ENCODE results near the gene SFTPA2.
"Not testable (repeated sequence)": the region's sequence is repeated elsewhere in the genome, so short reads cannot be mapped to it uniquely, and the experiment has no call there.

Gene SFTPA2

GRCh38 chr10:79560160-79560709 is at the start of gene SFTPA2:
Gene SFTPA2 (minus strand): TSS chr10:79560407. CDS start chr10:79559483, 924 bp downstream.
- DNase-seq: no peak
- intact Hi-C loops (cut with DNase I): loop anchor here (10.0 kb wide), 1 partner anchor 365 kb away; no protein-coding TSS in a partner anchor

GRCh38 chr10:79608505-79609375 is 48.5 kb upstream of the SFTPA2 start:
- intact Hi-C loops (cut with DNase I): no loop called here
- DNase-seq: peak in 1 of 10 donors; percentile 84

- intact Hi-C loops (cut with DNase I): no loop called here
- no peak for DNase-seq
These were observed 45.1 kb upstream of the SFTPA2 start for GRCh38 chr10:79605308-79605707.

GRCh38 chr10:79604294-79604693 is 44.1 kb upstream of the SFTPA2 start:
- no peak for DNase-seq
- intact Hi-C loops (cut with DNase I): no loop called here

- intact Hi-C loops (cut with DNase I): no loop called here
- DNase-seq: no peak
These were observed 42.7 kb upstream of the SFTPA2 start for GRCh38 chr10:79602953-79603352.

- intact Hi-C loops (cut with DNase I): no loop called here
- DNase-seq: no peak
These were observed 41.7 kb upstream of the SFTPA2 start for GRCh38 chr10:79601939-79602338.

- intact Hi-C loops (cut with DNase I); DNase-seq: not testable (repeated sequence)
These were observed 39.4 kb upstream of the SFTPA2 start for GRCh38 chr10:79599644-79600043.

GRCh38 chr10:79595510-79595909 is 35.3 kb upstream of the SFTPA2 start:
- intact Hi-C loops (cut with DNase I): no loop called here
- no peak for DNase-seq

- intact Hi-C loops (cut with DNase I); DNase-seq: not testable (repeated sequence)
These were observed 34.4 kb upstream of the SFTPA2 start for GRCh38 chr10:79594565-79594964.

GRCh38 chr10:79593377-79593776 is 33.2 kb upstream of the SFTPA2 start:
- no peak for DNase-seq
- intact Hi-C loops (cut with DNase I): no loop called here

- intact Hi-C loops (cut with DNase I): no loop called here
- DNase-seq: no peak
These were observed 28.6 kb upstream of the SFTPA2 start for GRCh38 chr10:79588800-79589199.

GRCh38 chr10:79586933-79587332 is 26.7 kb upstream of the SFTPA2 start:
- no peak for DNase-seq
- intact Hi-C loops (cut with DNase I): no loop called here

GRCh38 chr10:79585870-79586527 is 25.8 kb upstream of the SFTPA2 start:
- intact Hi-C loops (cut with DNase I): no loop called here
- no peak for DNase-seq

- intact Hi-C loops (cut with DNase I): no loop called here
These were observed 23.3 kb upstream of the SFTPA2 start for GRCh38 chr10:79583488-79584024.

GRCh38 chr10:79582954-79583353 is 22.7 kb upstream of the SFTPA2 start:
- peak in 1 of 10 donors; percentile 78 for DNase-seq
- intact Hi-C loops (cut with DNase I): not testable (repeated sequence)

More at GRCh38 chr10:79583488-79584024, 23.3 kb upstream of the SFTPA2 start:
- no peak for DNase-seq

GRCh38 chr10:79582096-79582495 is 21.9 kb upstream of the SFTPA2 start:
- intact Hi-C loops (cut with DNase I): no loop called here
- no peak for DNase-seq

- no peak for DNase-seq
- intact Hi-C loops (cut with DNase I): no loop called here
These were observed 20.8 kb upstream of the SFTPA2 start for GRCh38 chr10:79581044-79581443.

- intact Hi-C loops (cut with DNase I): no loop called here
- DNase-seq: no peak
These were observed 19.2 kb upstream of the SFTPA2 start for GRCh38 chr10:79579361-79579760.

- DNase-seq; intact Hi-C loops (cut with DNase I): not testable (repeated sequence)
These were observed 10.4 kb upstream of the SFTPA2 start for GRCh38 chr10:79570624-79571023.

- intact Hi-C loops (cut with DNase I): loop anchor here (10.0 kb wide), 1 partner anchor 361 kb away; no protein-coding TSS in a partner anchor
These were observed 3.2 kb upstream of the SFTPA2 start for GRCh38 chr10:79563426-79563825.

More at GRCh38 chr10:79563426-79563825, 3.2 kb upstream of the SFTPA2 start:
- DNase-seq: no peak
